Measurements from ENCODE around the gene SLF2. TPM values are rescaled to one million over a fixed set of nuclear protein-coding genes. Genes with fewer than 3 reads are reported as not detected.

The SLF2 gene
- total RNA-seq, 1 donor from 2014 or later, result 3.1 TPM

GRCh38 chr10:100897976-100898375 is 14.8 kb upstream of the SLF2 start:
- intact Hi-C loops (cut with DNase I), result no loop called here
- no peaks in the 10 kb centered on the region for H3K4me1 ChIP-seq
- no peaks in the 10 kb centered on the region for H3K36me3 ChIP-seq
- no peaks in the 10 kb centered on the region for H3K9me3 ChIP-seq
- TF ChIP-seq CTCF (IDR thresholded peaks at IDR 0.05), result no peak
- no peaks in the 10 kb centered on the region for H3K27me3 ChIP-seq
- DNase-seq (ENCODE audit: low spot score in 2 of 2), result peak in 1 of 2 donors; percentile 24
- H3K4me3 ChIP-seq, result no peak overlapping the region
- no peak overlapping the region for H3K27ac ChIP-seq

- no peaks in the 10 kb centered on the region for H3K36me3 ChIP-seq
- no peaks in the 10 kb centered on the region for H3K4me1 ChIP-seq
- no peaks in the 10 kb centered on the region for H3K9me3 ChIP-seq
- intact Hi-C loops (cut with DNase I), result no loop called here
- H3K4me3 ChIP-seq, result no peak overlapping the region
- H3K27me3 ChIP-seq, result no peaks in the 10 kb centered on the region
- H3K27ac ChIP-seq, result no peak overlapping the region
- no peak for DNase-seq (ENCODE audit: low spot score in 2 of 2)
- no peak for TF ChIP-seq CTCF (IDR thresholded peaks at IDR 0.05)
Measured at GRCh38 chr10:100899171-100899570, 13.6 kb upstream of the SLF2 start.

- Histone ChIP-seq H3K9me3 (no peaks in the 10 kb centered on the region), H3K4me3 (no peak overlapping the region), H3K4me1 (no peaks in the 10 kb centered on the region), H3K36me3 (no peaks in the 10 kb centered on the region), H3K27ac (no peak overlapping the region), H3K27me3 (no peaks in the 10 kb centered on the region)
- intact Hi-C loops (cut with DNase I), result no loop called here
- TF ChIP-seq CTCF (IDR thresholded peaks at IDR 0.05), result no peak
- DNase-seq (ENCODE audit: low spot score in 2 of 2), result no peak
Measured at GRCh38 chr10:100901051-100901450, 11.7 kb upstream of the SLF2 start.

- Histone ChIP-seq H3K9me3 (no peaks in the 10 kb centered on the region), H3K36me3 (no peaks in the 10 kb centered on the region), H3K27me3 (no peaks in the 10 kb centered on the region), H3K4me3 (no peak overlapping the region), H3K4me1 (no peaks in the 10 kb centered on the region), H3K27ac (no peak overlapping the region)
- peak in 1 of 2 donors; percentile 3 for DNase-seq (ENCODE audit: low spot score in 2 of 2)
- intact Hi-C loops (cut with DNase I), result no loop called here
- no peak for TF ChIP-seq CTCF (IDR thresholded peaks at IDR 0.05)
Measured at GRCh38 chr10:100902622-100903021, 10.1 kb upstream of the SLF2 start.

- Histone ChIP-seq H3K4me3 (no peak overlapping the region), H3K27me3 (no peaks in the 10 kb centered on the region), H3K9me3 (no peaks in the 10 kb centered on the region), H3K4me1 (no peaks in the 10 kb centered on the region), H3K36me3 (no peaks in the 10 kb centered on the region), H3K27ac (no peak overlapping the region)
- TF ChIP-seq CTCF (IDR thresholded peaks at IDR 0.05), result no peak
- intact Hi-C loops (cut with DNase I), result no loop called here
- no peak for DNase-seq (ENCODE audit: low spot score in 2 of 2)
Measured at GRCh38 chr10:100904917-100905316, 7.8 kb upstream of the SLF2 start.

- intact Hi-C loops (cut with DNase I), result no loop called here
- H3K4me3 ChIP-seq, result no peak overlapping the region
- no peaks in the 10 kb centered on the region for H3K36me3 ChIP-seq
- no peaks in the 10 kb centered on the region for H3K27me3 ChIP-seq
- TF ChIP-seq CTCF (IDR thresholded peaks at IDR 0.05), result no peak
- peaks cover 0 to 5% of the 10 kb centered on the region in 2 donors for H3K4me1 ChIP-seq
- DNase-seq (ENCODE audit: low spot score in 2 of 2), result no peak
- no peaks in the 10 kb centered on the region for H3K9me3 ChIP-seq
- H3K27ac ChIP-seq, result no peak overlapping the region
Measured at GRCh38 chr10:100907175-100907574, 5.6 kb upstream of the SLF2 start.
